ENCODE data around the gene LRMDA. TPM values are rescaled to one million over a fixed set of nuclear protein-coding genes. Genes with fewer than 3 reads are reported as not detected.
A peak's percentile ranks its signal among the peaks of the same experiment; 100 is the strongest.

The LRMDA gene
- total and polyA plus RNA-seq, 2 of the 4 experiments (the other 2 are of a cell fraction): 0.07 TPM; not detected in 1

DNA sequence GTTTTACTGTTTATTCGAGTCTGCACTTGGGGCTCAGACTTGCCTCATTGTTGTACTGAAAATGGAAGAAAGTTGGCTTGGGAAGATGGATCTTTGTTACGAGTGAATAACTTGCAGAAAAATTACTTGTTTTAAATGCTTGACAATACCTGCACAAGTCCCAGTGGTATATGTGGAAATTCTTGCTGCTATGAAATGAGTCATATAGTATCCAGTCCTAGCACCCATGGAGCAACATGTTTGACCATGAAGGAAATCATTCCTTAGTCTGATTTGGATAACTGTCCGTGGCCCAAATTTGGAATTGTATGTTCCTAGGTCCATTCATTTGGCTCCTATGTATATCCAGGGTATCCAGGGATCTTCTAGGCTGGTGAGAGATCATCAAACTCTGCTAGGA is 1109.4 kb downstream of the LRMDA start:
- Histone ChIP-seq H3K4me2 (ENCODE audit: low read depth, low read length) (no peak overlapping the region), H2BK15ac (ENCODE audit: low read depth, low read length) (no peak overlapping the region), H3K36me3 (ENCODE audit: control insufficient read depth, insufficient read depth, low read length) (no peaks in the 10 kb centered on the region), H4K8ac (ENCODE audit: low read depth in 2 of 2, low read length in 2 of 2) (no peak overlapping the region), H3K9me1 (ENCODE audit: insufficient read depth, low read length) (no peaks in the 10 kb centered on the region), H3K4me3 (ENCODE audit: insufficient read depth, low read depth, low read length) (no peak overlapping the region), H3K9me3 (ENCODE audit: control insufficient read depth, insufficient read depth, low read length) (no peaks in the 10 kb centered on the region), H3K27ac (ENCODE audit: insufficient read depth, low read length) (no peak overlapping the region), H2BK5ac (ENCODE audit: low read depth, low read length, poor library complexity, severe bottlenecking) (no peak overlapping the region), H2AK5ac (ENCODE audit: low read depth, low read length) (no peak overlapping the region; the same call in 1 of the 2 replicates), H2AK9ac (replicated peaks; ENCODE audit: low read depth, low read length, poor library complexity) (no peak overlapping the region), H2BK20ac (ENCODE audit: low read depth, low read length) (no peak overlapping the region), H3K23ac (ENCODE audit: low read depth, low read length) (no peak overlapping the region), H3K79me1 (ENCODE audit: low read depth in 1 of 2, low read length in 2 of 2) (no peaks in the 10 kb centered on the region), H2BK120ac (ENCODE audit: low read depth, low read length) (no peak overlapping the region), H3K14ac (replicated peaks; ENCODE audit: low read depth, low read length) (0 out of 2 replicates have a peak overlapping the region, but pooled peaks have one; percentile 21), H3K27me3 (ENCODE audit: control insufficient read depth, insufficient read depth, low read length) (no peaks in the 10 kb centered on the region), H2AFZ (replicated peaks; ENCODE audit: low read length, poor library complexity) (no peak overlapping the region), H3K18ac (ENCODE audit: low read depth, low read length) (no peak overlapping the region), H3K4ac (ENCODE audit: low read depth, low read length) (no peak overlapping the region), H3K9ac (ENCODE audit: low read depth, low read length) (no peak overlapping the region), H3K4me1 (ENCODE audit: control insufficient read depth, insufficient read depth, low read length) (no peaks in the 10 kb centered on the region), H4K5ac (ENCODE audit: low read depth, low read length) (no peak overlapping the region), H4K20me1 (ENCODE audit: insufficient read depth, low read length) (no peaks in the 10 kb centered on the region), H3K56ac (ENCODE audit: extremely low read depth, insufficient read depth, low read length) (no peak overlapping the region), H4K91ac (ENCODE audit: insufficient read depth, low read depth, low read length) (no peak overlapping the region)
- dilution Hi-C loops (cut with HindIII; ENCODE audit: low sequenced_read_pairs, unreplicated experiment) (no loop called here), in situ Hi-C loops (cut with MboI; ENCODE audit: low sequenced_read_pairs) (loop anchor here (10.0 kb wide), 1 partner anchor 506 kb away; no protein-coding TSS in a partner anchor), intact Hi-C loops (cut with micrococcal nuclease) (loop anchor here (10.0 kb wide), 1 partner anchor 616 kb away; no protein-coding TSS in a partner anchor)
- TF ChIP-seq POLR2A (IDR thresholded peaks at IDR 0.05; ENCODE audit: low read depth, low read length): no peak
- TF ChIP-seq FOS (IDR thresholded peaks at IDR 0.05; ENCODE audit: low read depth, low read length): no peak
- TF ChIP-seq CEBPB (IDR thresholded peaks at IDR 0.05; ENCODE audit: low read depth, low read length): no peak
- no peak for TF ChIP-seq MAZ (IDR thresholded peaks at IDR 0.05; ENCODE audit: borderline replicate concordance, low read depth, low read length)
- no peak for TF ChIP-seq CHD1 (IDR thresholded peaks at IDR 0.05; ENCODE audit: low read depth, low read length)
- no peak for TF ChIP-seq RCOR1 (IDR thresholded peaks at IDR 0.05; ENCODE audit: insufficient replicate concordance, low read length)
- TF ChIP-seq SMC3 (IDR thresholded peaks at IDR 0.05; ENCODE audit: low read depth, low read length): no peak
- TF ChIP-seq, protein P1, sequence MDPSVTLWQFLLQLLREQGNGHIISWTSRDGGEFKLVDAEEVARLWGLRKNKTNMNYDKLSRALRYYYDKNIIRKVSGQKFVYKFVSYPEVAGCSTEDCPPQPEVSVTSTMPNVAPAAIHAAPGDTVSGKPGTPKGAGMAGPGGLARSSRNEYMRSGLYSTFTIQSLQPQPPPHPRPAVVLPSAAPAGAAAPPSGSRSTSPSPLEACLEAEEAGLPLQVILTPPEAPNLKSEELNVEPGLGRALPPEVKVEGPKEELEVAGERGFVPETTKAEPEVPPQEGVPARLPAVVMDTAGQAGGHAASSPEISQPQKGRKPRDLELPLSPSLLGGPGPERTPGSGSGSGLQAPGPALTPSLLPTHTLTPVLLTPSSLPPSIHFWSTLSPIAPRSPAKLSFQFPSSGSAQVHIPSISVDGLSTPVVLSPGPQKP (IDR thresholded peaks at IDR 0.05; ENCODE audit: borderline replicate concordance, low read depth, low read length): no peak
- no peak for TF ChIP-seq BHLHE40 (IDR thresholded peaks at IDR 0.05; ENCODE audit: low read depth, low read length)
- TF ChIP-seq, protein P2, sequence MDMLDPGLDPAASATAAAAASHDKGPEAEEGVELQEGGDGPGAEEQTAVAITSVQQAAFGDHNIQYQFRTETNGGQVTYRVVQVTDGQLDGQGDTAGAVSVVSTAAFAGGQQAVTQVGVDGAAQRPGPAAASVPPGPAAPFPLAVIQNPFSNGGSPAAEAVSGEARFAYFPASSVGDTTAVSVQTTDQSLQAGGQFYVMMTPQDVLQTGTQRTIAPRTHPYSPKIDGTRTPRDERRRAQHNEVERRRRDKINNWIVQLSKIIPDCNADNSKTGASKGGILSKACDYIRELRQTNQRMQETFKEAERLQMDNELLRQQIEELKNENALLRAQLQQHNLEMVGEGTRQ (IDR thresholded peaks at IDR 0.05; ENCODE audit: low read depth, low read length): no peak
- TF ChIP-seq, protein P3, sequence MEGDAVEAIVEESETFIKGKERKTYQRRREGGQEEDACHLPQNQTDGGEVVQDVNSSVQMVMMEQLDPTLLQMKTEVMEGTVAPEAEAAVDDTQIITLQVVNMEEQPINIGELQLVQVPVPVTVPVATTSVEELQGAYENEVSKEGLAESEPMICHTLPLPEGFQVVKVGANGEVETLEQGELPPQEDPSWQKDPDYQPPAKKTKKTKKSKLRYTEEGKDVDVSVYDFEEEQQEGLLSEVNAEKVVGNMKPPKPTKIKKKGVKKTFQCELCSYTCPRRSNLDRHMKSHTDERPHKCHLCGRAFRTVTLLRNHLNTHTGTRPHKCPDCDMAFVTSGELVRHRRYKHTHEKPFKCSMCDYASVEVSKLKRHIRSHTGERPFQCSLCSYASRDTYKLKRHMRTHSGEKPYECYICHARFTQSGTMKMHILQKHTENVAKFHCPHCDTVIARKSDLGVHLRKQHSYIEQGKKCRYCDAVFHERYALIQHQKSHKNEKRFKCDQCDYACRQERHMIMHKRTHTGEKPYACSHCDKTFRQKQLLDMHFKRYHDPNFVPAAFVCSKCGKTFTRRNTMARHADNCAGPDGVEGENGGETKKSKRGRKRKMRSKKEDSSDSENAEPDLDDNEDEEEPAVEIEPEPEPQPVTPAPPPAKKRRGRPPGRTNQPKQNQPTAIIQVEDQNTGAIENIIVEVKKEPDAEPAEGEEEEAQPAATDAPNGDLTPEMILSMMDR (conservative IDR thresholded peaks at IDR 0.05; ENCODE audit: low read depth, low read length): no peak
- no peak for TF ChIP-seq MXI1 (IDR thresholded peaks at IDR 0.05; ENCODE audit: borderline replicate concordance, low read depth, low read length)
- TF ChIP-seq RFX5 (IDR thresholded peaks at IDR 0.05; ENCODE audit: low read depth, low read length): no peak
- no peak for TF ChIP-seq NFE2L2 (IDR thresholded peaks at IDR 0.05; ENCODE audit: low read depth, low read length)
- no peak for TF ChIP-seq MAFK (IDR thresholded peaks at IDR 0.05; ENCODE audit: low read depth, low read length)
- TF ChIP-seq RAD21 (IDR thresholded peaks at IDR 0.05; ENCODE audit: low read length): no peak
- no CpG with 5 or more reads among the region's 3 CpGs for WGBS, 2 experiments (ENCODE audit: extremely low coverage in 2 of 2, insufficient read length in 1 of 2)
- ATAC-seq (ENCODE audit: low read depth) (no peak), DNase-seq (no peak)
- POLR2A ChIA-PET (ENCODE audit: unreplicated experiment): no interaction called here
- CTCF ChIA-PET: no interaction called here
- no TSS peak for BruUV-seq (replicated peaks)

Data from IMR-90 (cell line).